RWPE2 (cell line): ENCODE results near the gene TRERF1.

Experiments
- ATAC-seq: fragments of 200-7000 bp; cut with Tn5 transposase; 3 replicates; pipeline ENCODE4 v1.9.1; 2021; ENCODE audit warnings: low read depth
- DNase-seq: peaks from one replicate; pipeline ENCODE4 v3.0.0-alpha.2; 2020; ENCODE audit warnings: low spot score
- H3K27ac ChIP-seq: fragments of 450-650 bp; 2 replicates; pipeline ENCODE4 v1.5.1; 2017; ENCODE audit warnings: mild to moderate bottlenecking; ENCODE audit not compliant: poor library complexity, severe bottlenecking
- H3K27me3 ChIP-seq: fragments of 250-450 bp; sonication (Bioruptor Pico); 2 replicates; pipeline ENCODE4 v1.5.1; 2021; ENCODE audit warnings: mild to moderate bottlenecking, moderate library complexity; ENCODE audit not compliant: insufficient read depth, poor library complexity, severe bottlenecking
- H3K36me3 ChIP-seq: fragments of 250-450 bp; sonication (Bioruptor Pico); 2 replicates; pipeline ENCODE4 v1.5.1; 2020; ENCODE audit warnings: low read depth, mild to moderate bottlenecking, moderate library complexity
- H3K4me1 ChIP-seq: fragments of 250-450 bp; sonication (Bioruptor Pico); 2 replicates; pipeline ENCODE4 v1.5.1; 2021; ENCODE audit warnings: mild to moderate bottlenecking, moderate library complexity; ENCODE audit not compliant: insufficient read depth, poor library complexity, severe bottlenecking
- H3K4me3 ChIP-seq: fragments of 250-450 bp; sonication (Bioruptor Pico); 2 replicates; pipeline ENCODE4 v1.5.1; 2021; ENCODE audit warnings: mild to moderate bottlenecking, moderate library complexity; ENCODE audit not compliant: severe bottlenecking
- H3K9me3 ChIP-seq: fragments of 250-450 bp; sonication (Bioruptor Pico); 2 replicates; pipeline ENCODE4 v1.5.1; 2021; ENCODE audit warnings: mild to moderate bottlenecking, moderate library complexity; ENCODE audit not compliant: severe bottlenecking
- TF ChIP-seq, protein P1 (sequence below): fragments of 450-650 bp; IDR thresholded peaks from one replicate; pipeline ENCODE4 v1.5.1; 2017; ENCODE audit warnings: mild to moderate bottlenecking, moderate library complexity; ENCODE audit not compliant: poor library complexity, severe bottlenecking

TRERF1 gene

DNA sequence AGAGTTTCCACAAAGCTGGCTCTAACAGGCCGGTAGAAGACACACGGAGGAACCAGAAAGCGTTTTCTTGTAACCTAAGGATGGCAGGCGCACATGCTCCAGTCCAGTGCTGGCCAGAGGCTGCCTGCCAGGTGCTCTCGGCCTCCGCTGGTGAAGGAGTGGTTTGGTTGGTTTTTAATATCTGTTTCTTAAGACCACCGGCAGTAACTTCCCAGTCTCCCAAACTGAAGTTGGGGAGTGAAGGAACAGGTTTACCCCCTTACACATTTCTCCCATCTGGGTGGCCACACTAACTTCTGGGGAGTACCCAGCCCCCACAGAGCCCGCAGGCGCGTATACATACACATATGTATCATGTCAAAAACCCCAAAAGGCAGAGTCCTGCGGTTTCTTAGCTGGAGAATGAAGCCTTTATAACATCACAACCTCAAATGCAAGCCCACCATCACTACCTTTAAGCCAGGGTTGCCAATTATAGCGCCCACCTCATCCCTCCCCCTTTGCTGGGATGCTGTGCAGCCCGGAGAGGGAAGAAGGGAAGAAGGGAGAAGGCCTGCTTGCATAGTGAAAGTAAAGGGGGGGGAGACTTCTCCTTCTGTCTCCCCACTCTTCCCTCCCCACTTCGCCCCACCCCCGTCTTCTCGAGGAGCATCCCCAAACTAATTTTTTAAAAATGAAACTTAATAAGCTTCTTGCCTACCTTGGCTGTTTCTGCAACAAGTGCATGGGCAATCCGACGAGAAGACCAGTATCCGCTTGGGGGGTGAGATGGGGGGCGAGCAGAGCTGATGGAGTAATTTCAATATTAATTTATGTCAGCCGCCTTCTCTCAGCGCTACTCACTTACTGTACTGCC, 1.0 kb downstream of the TRERF1 start:
- ATAC-seq (peak; percentile 13; the same call in 2 of the 3 replicates), DNase-seq (no peak)
- no peaks in the 10 kb centered on the region for H3K27me3 ChIP-seq
- H3K4me1 ChIP-seq, result peaks cover 16% of the 10 kb centered on the region
- no peaks in the 10 kb centered on the region for H3K9me3 ChIP-seq
- TF ChIP-seq, protein P1, sequence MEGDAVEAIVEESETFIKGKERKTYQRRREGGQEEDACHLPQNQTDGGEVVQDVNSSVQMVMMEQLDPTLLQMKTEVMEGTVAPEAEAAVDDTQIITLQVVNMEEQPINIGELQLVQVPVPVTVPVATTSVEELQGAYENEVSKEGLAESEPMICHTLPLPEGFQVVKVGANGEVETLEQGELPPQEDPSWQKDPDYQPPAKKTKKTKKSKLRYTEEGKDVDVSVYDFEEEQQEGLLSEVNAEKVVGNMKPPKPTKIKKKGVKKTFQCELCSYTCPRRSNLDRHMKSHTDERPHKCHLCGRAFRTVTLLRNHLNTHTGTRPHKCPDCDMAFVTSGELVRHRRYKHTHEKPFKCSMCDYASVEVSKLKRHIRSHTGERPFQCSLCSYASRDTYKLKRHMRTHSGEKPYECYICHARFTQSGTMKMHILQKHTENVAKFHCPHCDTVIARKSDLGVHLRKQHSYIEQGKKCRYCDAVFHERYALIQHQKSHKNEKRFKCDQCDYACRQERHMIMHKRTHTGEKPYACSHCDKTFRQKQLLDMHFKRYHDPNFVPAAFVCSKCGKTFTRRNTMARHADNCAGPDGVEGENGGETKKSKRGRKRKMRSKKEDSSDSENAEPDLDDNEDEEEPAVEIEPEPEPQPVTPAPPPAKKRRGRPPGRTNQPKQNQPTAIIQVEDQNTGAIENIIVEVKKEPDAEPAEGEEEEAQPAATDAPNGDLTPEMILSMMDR, result no peak
- H3K4me3 ChIP-seq, result peak overlapping the region; percentile 54
- peaks cover 26% of the 10 kb centered on the region for H3K36me3 ChIP-seq
- peak overlapping the region; percentile 80 for H3K27ac ChIP-seq

DNA sequence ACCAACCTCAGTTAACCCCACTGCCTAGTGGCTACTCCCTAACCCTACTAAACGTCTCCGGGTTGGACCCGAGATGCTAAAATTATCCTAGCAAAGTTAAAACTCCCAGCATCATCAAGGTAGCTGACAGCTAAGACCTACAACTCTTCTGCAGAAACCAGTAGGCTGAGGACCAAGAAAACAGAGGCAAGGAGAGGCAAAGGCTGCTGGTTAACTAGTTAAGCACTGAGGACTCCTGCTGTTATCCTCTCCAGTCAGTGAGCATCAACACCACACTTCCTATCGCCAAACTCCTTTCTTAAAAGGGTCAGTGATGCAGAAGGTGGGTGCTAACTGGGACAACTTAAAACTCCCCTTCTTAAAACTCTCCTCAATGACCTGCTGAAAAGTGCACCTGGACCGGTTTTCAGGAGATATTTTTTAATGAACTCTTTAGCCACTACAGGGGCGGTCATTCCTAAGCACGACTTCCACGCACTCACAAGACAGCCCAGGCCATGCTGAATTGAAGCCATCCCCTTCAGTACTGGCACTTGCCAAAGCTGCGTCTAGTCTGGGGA, 1.7 kb downstream of the TRERF1 start:
- Histone ChIP-seq H3K27me3 (no peaks in the 10 kb centered on the region), H3K36me3 (peaks cover 26% of the 10 kb centered on the region), H3K27ac (peak overlapping the region; percentile 80), H3K4me3 (peak overlapping the region; percentile 54), H3K4me1 (peaks cover 16% of the 10 kb centered on the region), H3K9me3 (no peaks in the 10 kb centered on the region)
- ATAC-seq (peak; percentile 1; the same call in 1 of the 3 replicates), DNase-seq (no peak)
- TF ChIP-seq, protein P1, result peak; percentile 17

DNA sequence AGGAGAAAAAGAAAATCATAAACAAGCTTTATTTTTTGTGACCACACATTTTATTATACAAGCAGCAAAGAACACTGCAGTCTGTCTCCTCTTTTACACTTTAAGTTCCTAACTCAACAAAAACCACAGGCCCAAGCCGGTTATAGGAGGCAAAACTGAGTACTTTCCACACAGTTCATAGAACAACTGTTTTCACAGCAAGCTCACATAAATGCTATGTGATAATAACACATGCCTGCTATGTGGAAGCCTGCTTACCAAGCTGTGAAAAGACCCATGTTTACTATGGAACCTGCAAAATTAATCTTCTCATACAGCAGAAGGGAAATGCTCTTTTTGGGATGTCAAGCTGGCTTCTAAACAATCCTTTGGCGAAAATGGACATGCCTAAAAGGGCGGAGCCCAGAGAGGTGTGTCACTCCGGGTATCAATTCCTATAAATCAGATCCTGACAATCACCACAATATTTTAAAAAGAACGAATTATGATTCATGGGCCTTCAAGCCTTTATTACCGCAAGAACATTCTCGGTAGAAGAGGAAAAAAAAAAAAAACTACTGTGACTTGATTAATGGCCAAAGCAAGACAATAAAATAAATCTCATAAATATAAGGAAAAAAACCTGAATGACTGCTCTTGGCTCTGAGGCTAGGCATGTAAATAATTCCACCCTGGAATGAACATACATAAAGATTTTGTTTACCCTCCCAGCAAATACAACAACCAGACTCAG, 2.6 kb downstream of the TRERF1 start:
- Histone ChIP-seq H3K4me1 (peaks cover 16% of the 10 kb centered on the region), H3K36me3 (peaks cover 26% of the 10 kb centered on the region), H3K4me3 (peak overlapping the region; percentile 54), H3K27ac (peak overlapping the region; percentile 80), H3K9me3 (no peaks in the 10 kb centered on the region), H3K27me3 (no peaks in the 10 kb centered on the region)
- no peak for DNase-seq
- no peak for ATAC-seq
- TF ChIP-seq, protein P1, result no peak

DNA sequence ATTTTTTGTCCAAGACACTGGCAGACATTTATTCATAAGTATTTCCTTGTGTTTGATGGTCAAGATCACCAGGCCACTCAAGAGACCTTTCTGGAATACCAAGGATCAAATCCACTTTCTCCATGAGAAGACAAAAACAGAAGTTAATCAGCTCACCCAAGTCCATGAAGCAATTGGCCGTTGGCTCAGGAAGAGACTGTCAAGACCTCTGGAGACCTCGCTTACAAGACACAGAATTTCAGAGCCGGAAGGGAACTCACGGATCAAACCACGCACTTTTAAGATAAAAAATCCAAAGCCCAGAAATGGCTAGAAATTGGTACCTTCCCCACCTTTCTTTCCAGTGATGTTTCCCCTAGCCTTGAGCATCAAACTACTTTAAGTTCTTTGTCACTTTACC, 3.3 kb downstream of the TRERF1 start:
- no peak for ATAC-seq
- peaks cover 26% of the 10 kb centered on the region for H3K36me3 ChIP-seq
- no peaks in the 10 kb centered on the region for H3K27me3 ChIP-seq
- no peaks in the 10 kb centered on the region for H3K9me3 ChIP-seq
- no peak overlapping the region for H3K4me3 ChIP-seq
- DNase-seq, result no peak
- TF ChIP-seq, protein P1, result no peak
- H3K27ac ChIP-seq, result peak overlapping the region; percentile 80
- H3K4me1 ChIP-seq, result peaks cover 16% of the 10 kb centered on the region
